ENCODE results near the gene MUC2. TPM values are rescaled to one million over a fixed set of nuclear protein-coding genes. Genes with fewer than 3 reads are reported as not detected.
A peak's percentile ranks its signal among the peaks of the same experiment; 100 is the strongest.

Gene MUC2
- total and polyA plus RNA-seq, 8 donors: under 0.01 to 1,040 (median 0.45) TPM; not detected in 3

DNA sequence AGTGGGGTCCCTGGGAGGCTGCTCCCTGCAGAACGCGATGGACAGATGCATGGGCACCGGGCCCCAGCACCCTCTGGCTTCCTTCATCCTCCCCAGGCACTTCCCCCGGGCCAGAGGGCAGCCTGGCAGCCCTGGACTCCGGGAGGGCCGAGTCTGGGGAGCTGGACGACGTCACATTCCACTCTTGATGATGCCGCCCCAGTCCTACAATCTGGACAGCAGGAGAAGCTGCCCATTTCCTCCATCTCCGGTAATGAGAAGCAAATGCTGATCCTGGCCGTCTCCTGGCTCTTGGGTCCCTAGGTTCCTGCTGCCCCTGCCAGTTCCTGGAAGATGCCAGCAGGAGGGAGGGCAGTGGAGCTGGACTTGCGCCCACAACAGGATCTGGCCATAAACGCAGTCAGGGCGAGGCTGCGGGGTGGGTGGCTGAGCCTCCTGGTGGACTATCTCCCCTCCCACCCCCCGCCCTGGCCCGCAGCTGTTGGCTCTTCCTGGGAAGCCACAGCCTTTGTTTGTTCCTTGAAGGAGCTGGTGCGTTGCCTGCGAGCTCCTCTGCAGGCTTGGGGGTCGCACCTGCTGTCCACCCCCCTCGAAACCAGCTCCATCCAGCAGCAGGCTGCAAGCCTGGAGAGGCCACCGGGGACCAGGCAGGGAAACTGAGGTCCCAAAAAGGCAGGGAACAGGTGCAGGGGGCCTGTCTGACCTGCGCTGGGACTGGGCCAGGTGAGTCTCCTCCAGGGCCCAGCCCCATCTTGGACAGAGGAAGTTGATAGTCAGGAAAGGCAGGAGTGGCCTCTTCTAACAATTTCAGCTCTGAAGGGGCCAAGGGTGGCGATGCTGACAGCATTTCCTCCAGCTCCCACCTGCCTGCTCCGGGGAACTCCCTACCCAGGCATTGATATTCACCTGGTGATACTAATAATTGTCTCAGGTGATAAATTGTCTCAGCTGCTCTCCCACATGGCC is 20.2 kb upstream of the MUC2 start:
- H3K9me3 ChIP-seq: no peaks in the 10 kb centered on the region
- H3K27me3 ChIP-seq: peaks cover 0 to 85% (median 8%) of the 10 kb centered on the region in 3 donors
- H3K4me3 ChIP-seq: no peak overlapping the region
- intact Hi-C loops (cut with DNase I; ENCODE audit: low total_unique reads): loop anchor here (5.0 kb wide), 1 partner anchor 207 kb away; no protein-coding TSS in a partner anchor
- DNase-seq: peak; percentile 66 to 68
- H3K36me3 ChIP-seq: no peaks in the 10 kb centered on the region
- TF ChIP-seq POLR2A (IDR thresholded peaks at IDR 0.05): no peak
- no peak for TF ChIP-seq EP300 (IDR thresholded peaks at IDR 0.05)
- TF ChIP-seq, protein P1, sequence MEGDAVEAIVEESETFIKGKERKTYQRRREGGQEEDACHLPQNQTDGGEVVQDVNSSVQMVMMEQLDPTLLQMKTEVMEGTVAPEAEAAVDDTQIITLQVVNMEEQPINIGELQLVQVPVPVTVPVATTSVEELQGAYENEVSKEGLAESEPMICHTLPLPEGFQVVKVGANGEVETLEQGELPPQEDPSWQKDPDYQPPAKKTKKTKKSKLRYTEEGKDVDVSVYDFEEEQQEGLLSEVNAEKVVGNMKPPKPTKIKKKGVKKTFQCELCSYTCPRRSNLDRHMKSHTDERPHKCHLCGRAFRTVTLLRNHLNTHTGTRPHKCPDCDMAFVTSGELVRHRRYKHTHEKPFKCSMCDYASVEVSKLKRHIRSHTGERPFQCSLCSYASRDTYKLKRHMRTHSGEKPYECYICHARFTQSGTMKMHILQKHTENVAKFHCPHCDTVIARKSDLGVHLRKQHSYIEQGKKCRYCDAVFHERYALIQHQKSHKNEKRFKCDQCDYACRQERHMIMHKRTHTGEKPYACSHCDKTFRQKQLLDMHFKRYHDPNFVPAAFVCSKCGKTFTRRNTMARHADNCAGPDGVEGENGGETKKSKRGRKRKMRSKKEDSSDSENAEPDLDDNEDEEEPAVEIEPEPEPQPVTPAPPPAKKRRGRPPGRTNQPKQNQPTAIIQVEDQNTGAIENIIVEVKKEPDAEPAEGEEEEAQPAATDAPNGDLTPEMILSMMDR (IDR thresholded peaks at IDR 0.05): no peak
- no peak for TF ChIP-seq POLR2AphosphoS5 (IDR thresholded peaks at IDR 0.05)
- peaks cover 3 to 38% (median 29%) of the 10 kb centered on the region in 4 donors for H3K4me1 ChIP-seq
- H3K27ac ChIP-seq: peak overlapping the region in 1 of 5 donors; percentile 38
- WGBS, 5 donors: 27 to 39% (median 32%) methylated on average over 6 to 25 of the region's 25 CpGs

DNA sequence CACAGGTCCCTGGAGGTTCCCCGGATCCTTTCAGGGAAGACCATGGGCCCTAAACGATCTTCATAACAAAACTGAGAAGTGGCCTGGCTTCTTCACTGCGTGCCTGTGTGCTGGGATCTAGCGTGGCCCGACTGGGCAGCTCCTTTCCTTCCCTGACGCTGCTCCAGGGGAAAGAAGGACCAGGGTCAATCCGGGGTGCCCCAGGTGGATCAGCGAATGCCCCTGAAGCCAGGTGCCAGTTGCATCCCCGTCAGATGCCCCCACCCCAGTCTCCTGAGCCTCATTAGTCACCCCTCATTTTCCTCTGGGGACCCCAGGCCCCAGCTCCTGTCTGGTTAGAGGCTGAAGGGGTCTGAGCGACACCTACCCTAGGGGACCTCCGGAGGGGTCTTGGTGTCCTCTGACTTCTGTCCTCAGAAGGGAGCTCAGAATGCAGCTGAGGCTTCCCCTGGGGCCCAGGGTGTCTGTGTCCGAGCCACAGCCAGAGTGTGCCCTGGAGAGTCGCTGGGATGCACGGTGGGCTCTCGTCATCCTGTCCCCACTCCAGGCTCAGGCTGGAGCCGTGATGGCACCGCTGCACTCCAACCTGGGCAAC is 19.5 kb upstream of the MUC2 start:
- Histone ChIP-seq H3K27me3 (peaks cover 0 to 84% (median 8%) of the 10 kb centered on the region in 3 donors), H3K9me3 (no peaks in the 10 kb centered on the region), H3K4me3 (no peak overlapping the region), H3K4me1 (peaks cover 3 to 38% (median 26%) of the 10 kb centered on the region in 4 donors), H3K27ac (no peak overlapping the region), H3K36me3 (no peaks in the 10 kb centered on the region)
- DNase-seq: peak in 1 of 2 donors; percentile 2
- TF ChIP-seq EP300 (IDR thresholded peaks at IDR 0.05) (no peak), POLR2A (IDR thresholded peaks at IDR 0.05) (no peak), POLR2AphosphoS5 (IDR thresholded peaks at IDR 0.05) (no peak)
- TF ChIP-seq, protein P1 (IDR thresholded peaks at IDR 0.05): no peak
- WGBS, 5 donors: 90 to 95% (median 91%) methylated on average over 17 of the region's 17 CpGs
- intact Hi-C loops (cut with DNase I; ENCODE audit: low total_unique reads): no loop called here

DNA sequence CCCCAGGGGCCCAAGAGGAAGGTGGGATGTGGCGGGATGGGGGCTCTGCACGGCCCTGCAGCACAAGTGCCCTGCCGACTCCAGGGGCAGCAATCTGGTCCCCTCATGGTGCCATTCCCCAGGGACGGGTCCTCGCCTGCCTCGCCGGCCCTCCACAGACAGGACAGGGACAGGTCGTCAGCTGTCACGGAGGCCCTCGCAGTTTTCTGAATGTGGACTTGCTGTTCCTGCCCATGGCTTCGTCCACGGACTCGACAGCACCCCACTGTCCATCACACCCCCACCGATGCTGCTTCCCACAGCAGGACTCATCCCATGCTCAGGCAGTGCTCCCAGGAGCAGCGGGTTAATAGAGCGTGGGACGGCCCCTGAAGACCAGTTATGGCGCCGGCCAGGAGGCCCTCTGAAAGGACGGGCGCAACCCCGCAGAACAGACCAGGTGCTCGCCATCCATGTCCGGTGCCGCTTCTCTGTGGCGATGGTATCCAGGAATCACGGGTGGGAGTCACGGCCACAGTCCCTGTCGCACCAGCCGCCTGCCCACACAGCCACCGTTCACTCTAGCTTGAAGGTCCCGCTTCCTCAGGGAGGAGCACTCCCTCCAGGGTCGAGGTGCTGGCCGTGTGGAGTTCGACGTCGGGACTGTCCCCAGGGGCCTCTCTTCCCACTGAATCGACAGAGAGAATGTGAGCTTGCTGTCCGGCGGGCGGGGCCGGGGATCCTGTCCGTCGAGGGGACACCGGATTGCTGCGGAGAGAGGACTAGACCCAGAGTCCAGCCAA is 18.5 kb upstream of the MUC2 start:
- peak in 1 of 2 donors; percentile 7 for DNase-seq
- H3K4me3 ChIP-seq: no peak overlapping the region
- 82 to 87% (median 84%) methylated on average over 43 to 46 of the region's 46 CpGs for WGBS, 5 donors
- intact Hi-C loops (cut with DNase I; ENCODE audit: low total_unique reads): no loop called here
- no peaks in the 10 kb centered on the region for H3K9me3 ChIP-seq
- no peak overlapping the region for H3K27ac ChIP-seq
- peaks cover 0 to 76% (median 8%) of the 10 kb centered on the region in 3 donors for H3K27me3 ChIP-seq
- peaks cover 0 to 34% (median 22%) of the 10 kb centered on the region in 4 donors for H3K4me1 ChIP-seq
- H3K36me3 ChIP-seq: no peaks in the 10 kb centered on the region
- TF ChIP-seq POLR2A (IDR thresholded peaks at IDR 0.05): no peak

DNA sequence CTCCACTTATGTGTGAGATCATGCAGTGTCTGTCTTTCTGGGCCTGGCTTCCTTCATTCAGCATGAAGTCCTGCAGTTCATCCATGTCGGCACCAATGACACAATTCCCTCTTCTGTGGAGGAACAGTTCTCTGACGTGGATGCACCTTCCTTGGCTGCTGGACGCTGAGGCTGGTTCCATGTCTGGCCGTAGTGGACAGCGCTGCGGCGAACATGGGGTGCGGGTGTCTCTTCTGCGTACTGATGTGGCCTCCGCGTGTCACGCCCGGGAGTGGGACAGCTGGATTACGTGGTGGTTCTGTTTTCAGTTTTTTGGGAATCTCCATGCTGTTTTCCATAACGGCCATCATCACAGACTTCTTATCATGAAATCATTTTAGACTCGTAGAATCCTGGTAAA is 16.9 kb upstream of the MUC2 start:
- Histone ChIP-seq H3K4me1 (peaks cover 0 to 25% (median 17%) of the 10 kb centered on the region in 4 donors), H3K36me3 (no peaks in the 10 kb centered on the region), H3K27me3 (peaks cover 0 to 71% (median 8%) of the 10 kb centered on the region in 3 donors), H3K27ac (no peak overlapping the region), H3K4me3 (no peak overlapping the region), H3K9me3 (peaks cover 0 to 7% (median 3%) of the 10 kb centered on the region in 4 donors)
- DNase-seq: peak in 1 of 2 donors; percentile 1
- 90 to 93% (median 92%) methylated on average over 16 of the region's 16 CpGs for WGBS, 5 donors
- TF ChIP-seq, protein P1 (IDR thresholded peaks at IDR 0.05): no peak
- TF ChIP-seq POLR2AphosphoS5 (IDR thresholded peaks at IDR 0.05) (no peak), EP300 (IDR thresholded peaks at IDR 0.05) (no peak), POLR2A (IDR thresholded peaks at IDR 0.05) (no peak)
- intact Hi-C loops (cut with DNase I; ENCODE audit: low total_unique reads): no loop called here

Measured in stomach (tissue), 9 donors.